Medulla oblongata (tissue), 1 donor: Measurements from ENCODE around the gene PCDHB3.
"Not testable (repeated sequence)": the region's sequence is repeated elsewhere in the genome, so short reads cannot be mapped to it uniquely, and the experiment has no call there.

Source experiments
- DNase-seq: peaks from one replicate; pipeline ENCODE4 v3.0.0-alpha.2; 2015; ENCODE audit errors: extremely low spot score

The PCDHB3 gene

GRCh38 chr5:141100243-141100805 lies at the start of gene PCDHB3:
TSS of gene PCDHB3 (plus strand) at chr5:141100473. CDS start at chr5:141100650, 177 bp downstream.
- DNase-seq: peak; percentile 44

- no peak for DNase-seq
Measured at GRCh38 chr5:141050622-141051520, 49.4 kb upstream of the PCDHB3 start, which contains the start of gene PCDHB1. TSS of gene PCDHB1 (plus strand) at chr5:141051374. CDS start at chr5:141051471, 97 bp downstream.

- DNase-seq: no peak
Measured at GRCh38 chr5:141051521-141051866, 48.8 kb upstream of the PCDHB3 start.

GRCh38 chr5:141077826-141078225 lies 22.4 kb upstream of the PCDHB3 start:
- no peak for DNase-seq

- DNase-seq: no peak
Measured at GRCh38 chr5:141082228-141082627, 18.0 kb upstream of the PCDHB3 start.

GRCh38 chr5:141084487-141084989 lies 15.7 kb upstream of the PCDHB3 start:
- peak; percentile 87 for DNase-seq

- peak; percentile 20 for DNase-seq
Measured at GRCh38 chr5:141094481-141095262, 5.6 kb upstream of the PCDHB3 start, which contains the start of gene PCDHB2. TSS of gene PCDHB2 (plus strand) at chr5:141094615. CDS start at chr5:141094791, 176 bp downstream.

GRCh38 chr5:141095263-141095641 lies 5.0 kb upstream of the PCDHB3 start:
- DNase-seq: no peak

- not testable (repeated sequence) for DNase-seq
Measured at GRCh38 chr5:141096181-141096580, 4.1 kb upstream of the PCDHB3 start.

- not testable (repeated sequence) for DNase-seq
Measured at GRCh38 chr5:141096586-141096985, 3.7 kb upstream of the PCDHB3 start.

GRCh38 chr5:141101059-141101458 lies 786 bp downstream of the PCDHB3 start:
- DNase-seq: no peak

GRCh38 chr5:141102070-141102469 lies 1.8 kb downstream of the PCDHB3 start:
- not testable (repeated sequence) for DNase-seq

- DNase-seq: not testable (repeated sequence)
Measured at GRCh38 chr5:141102471-141102870, 2.2 kb downstream of the PCDHB3 start.

GRCh38 chr5:141105350-141105749 lies 5.1 kb downstream of the PCDHB3 start:
- no peak for DNase-seq

- no peak for DNase-seq
Measured at GRCh38 chr5:141119250-141119649, 19.0 kb downstream of the PCDHB3 start.

- DNase-seq: peak; percentile 73
Measured at GRCh38 chr5:141121563-141121962, 21.3 kb downstream of the PCDHB3 start, which contains the start of gene PCDHB4. TSS of gene PCDHB4 (plus strand) at chr5:141121818. CDS start at chr5:141121999, 181 bp downstream.

GRCh38 chr5:141121985-141122384 lies 21.7 kb downstream of the PCDHB3 start:
- DNase-seq: no peak

- DNase-seq: not testable (repeated sequence)
Measured at GRCh38 chr5:141123396-141124135, 23.3 kb downstream of the PCDHB3 start.

- DNase-seq: no peak
Measured at GRCh38 chr5:141127305-141127704, 27.0 kb downstream of the PCDHB3 start.

- peak; percentile 26 for DNase-seq
Measured at GRCh38 chr5:141135030-141135717, 34.9 kb downstream of the PCDHB3 start, which contains the start of gene PCDHB5. TSS of gene PCDHB5 (plus strand) at chr5:141135206. CDS start at chr5:141135435, 229 bp downstream.
